ENCODE measurements around the gene WDR27.

WDR27 gene

DNA sequence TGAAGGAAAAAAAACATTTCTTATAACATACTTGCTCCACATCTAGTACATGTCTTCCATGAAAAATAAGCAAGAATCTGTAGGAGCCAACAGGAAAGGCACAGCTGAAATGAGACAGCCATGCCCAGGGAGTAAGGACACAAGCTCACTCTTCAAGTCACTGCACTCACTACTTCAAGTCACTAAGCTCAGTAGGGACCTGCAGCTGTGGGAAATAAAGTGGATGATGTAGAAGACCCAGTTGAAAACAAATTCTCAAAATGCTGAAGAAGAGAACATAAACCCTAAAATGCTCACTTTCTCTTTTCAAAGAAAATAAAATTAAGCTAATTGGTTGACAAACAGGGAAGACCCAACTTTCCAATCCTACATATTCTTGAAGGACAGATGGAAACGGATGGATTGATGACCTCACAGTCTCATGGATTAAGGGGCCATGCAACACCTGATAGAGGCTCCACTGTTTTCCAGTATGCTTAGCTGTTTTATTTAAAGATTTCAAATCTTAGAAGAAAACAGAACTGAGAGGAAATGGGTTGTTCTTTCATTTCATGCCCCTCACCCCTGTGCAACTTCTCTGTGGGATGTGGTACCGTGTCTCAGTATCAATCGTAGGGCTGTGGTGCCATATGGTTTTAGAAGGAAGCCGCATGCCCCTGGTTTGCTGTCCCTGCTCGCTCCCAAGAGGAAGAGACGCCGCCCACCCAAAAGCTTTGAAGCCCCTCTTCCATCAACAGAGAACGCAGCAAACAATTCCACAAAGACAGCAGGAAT is 133.3 kb downstream of the WDR27 start:
- H3K4me3 ChIP-seq (ENCODE audit: low read depth, low read length) = no peak overlapping the region

DNA sequence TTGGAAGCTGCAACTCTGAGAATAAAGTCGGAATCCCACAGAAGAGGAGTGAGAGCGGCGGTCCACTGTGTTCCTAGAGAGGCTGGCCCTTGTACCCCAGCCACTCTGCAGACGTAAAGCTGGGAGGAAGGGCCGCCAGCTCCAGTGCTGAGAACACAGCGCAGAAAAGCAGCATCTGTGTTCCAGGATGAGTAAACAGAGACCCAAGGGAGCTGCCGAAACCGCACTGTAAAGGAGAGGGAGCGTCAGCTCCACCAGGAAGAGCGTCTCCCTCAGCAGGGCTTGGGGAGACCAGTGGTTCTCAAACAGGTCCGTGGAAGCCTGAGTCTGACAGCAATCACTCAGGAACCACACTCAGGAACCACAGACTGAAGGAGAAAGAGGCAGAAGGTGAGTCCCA is 134.0 kb downstream of the WDR27 start:
- no peak overlapping the region for H3K4me3 ChIP-seq (ENCODE audit: low read depth, low read length)

- H3K4me3 ChIP-seq (ENCODE audit: low read depth, low read length) = no peak overlapping the region
Observed at GRCh38 chr6:169566961-169567750, 134.7 kb downstream of the WDR27 start.

GRCh38 chr6:169566319-169566718 is 135.5 kb downstream of the WDR27 start:
- H3K4me3 ChIP-seq (ENCODE audit: low read depth, low read length) = no peak overlapping the region

GRCh38 chr6:169564453-169565240 is 137.2 kb downstream of the WDR27 start:
- H3K4me3 ChIP-seq (ENCODE audit: low read depth, low read length) = no peak overlapping the region

GRCh38 chr6:169561665-169562064 is 140.2 kb downstream of the WDR27 start:
- no peak overlapping the region for H3K4me3 ChIP-seq (ENCODE audit: low read depth, low read length)

DNA sequence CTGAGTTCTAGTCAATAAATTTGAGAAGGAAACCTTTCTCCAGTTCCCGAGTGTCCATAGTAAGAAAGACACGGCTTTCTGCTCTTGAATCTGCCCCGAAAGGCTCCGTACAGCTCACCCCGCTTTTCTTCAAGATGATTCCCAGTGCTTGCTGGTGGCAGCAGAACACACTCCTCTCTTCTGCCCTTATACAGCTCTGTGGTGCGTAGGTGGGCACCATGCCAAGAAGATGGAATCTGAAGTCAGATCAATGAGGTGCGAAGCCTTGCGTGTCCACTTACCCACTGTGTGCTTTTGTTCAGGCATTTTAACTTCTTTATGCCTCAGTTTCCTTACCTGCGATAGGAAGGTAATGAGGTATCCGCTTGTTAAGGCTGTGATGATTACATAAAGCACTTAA is 142.2 kb downstream of the WDR27 start:
- H3K4me3 ChIP-seq (ENCODE audit: low read depth, low read length) = no peak overlapping the region

DNA sequence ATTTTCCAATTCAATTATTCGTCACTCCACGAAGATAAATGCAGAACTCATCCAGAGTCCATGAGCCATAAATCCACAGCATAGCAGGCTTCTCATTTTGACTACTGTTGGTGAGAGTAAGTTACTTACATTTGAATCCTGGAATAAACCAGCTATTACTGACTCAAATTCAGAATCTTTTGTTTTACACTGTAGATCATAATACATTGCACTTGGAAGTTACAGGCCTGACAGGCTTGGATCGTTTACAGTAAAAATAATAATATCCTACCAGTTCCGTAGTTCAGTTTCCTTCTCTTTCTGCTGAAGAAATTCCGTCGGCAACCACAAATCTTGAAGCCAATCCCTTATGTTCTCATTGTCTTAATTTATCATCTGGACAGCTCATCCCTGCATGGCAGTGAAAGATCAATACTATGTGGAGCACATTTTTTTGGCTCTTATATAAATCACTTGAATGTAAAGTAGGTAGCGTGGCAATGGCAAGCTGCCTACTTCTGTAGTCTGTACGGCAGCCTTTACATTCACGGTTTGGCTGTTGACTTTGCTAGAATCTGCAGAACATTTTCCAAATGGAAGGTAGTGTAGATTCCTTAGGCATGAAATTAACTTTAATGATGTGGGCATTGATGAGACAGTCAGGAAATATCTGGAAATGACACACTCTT is 142.9 kb downstream of the WDR27 start:
- H3K4me3 ChIP-seq (ENCODE audit: low read depth, low read length) = no peak overlapping the region

- H3K4me3 ChIP-seq (ENCODE audit: low read depth, low read length) = no peak overlapping the region
Observed at GRCh38 chr6:169558378-169558773, 143.5 kb downstream of the WDR27 start.

- no peak overlapping the region for H3K4me3 ChIP-seq (ENCODE audit: low read depth, low read length)
Observed at GRCh38 chr6:169557887-169558286, 143.9 kb downstream of the WDR27 start.

DNA sequence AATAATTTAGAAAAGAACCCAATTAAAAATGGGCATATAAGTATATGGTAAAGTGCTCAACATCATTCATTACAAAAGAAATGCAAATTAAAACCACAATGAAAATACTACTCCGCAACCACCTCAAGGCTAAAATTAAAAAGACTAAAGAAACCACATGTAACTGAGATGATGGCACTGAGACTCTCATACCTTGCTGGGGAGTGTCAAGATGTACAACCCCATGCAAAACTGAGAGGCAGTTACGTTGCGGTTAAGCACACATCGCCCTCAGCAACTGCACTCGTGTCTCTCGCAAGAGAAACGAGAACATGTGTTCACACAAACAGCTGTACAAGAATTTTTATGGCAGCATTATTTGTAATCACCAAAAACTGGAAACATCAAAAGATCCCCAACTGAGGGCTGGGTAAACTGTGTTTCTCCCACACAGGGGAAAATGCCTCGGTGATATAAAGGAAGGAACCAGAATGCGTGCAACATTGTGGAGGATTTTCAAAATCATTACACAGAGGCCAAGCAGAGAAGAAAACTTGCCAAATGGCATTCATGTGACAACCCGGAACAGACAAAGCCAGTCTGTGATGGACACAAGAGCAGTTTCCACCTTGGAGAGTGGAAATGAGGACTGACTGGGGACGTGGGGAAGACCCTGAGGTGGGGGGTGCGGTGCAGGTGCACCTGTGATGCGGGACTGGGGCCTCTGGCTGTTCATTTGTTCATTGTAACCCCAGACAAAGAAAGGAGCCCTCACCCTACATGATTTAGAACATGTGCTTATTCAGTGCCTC is 144.9 kb downstream of the WDR27 start:
- H3K4me3 ChIP-seq (ENCODE audit: low read depth, low read length) = no peak overlapping the region

DNA sequence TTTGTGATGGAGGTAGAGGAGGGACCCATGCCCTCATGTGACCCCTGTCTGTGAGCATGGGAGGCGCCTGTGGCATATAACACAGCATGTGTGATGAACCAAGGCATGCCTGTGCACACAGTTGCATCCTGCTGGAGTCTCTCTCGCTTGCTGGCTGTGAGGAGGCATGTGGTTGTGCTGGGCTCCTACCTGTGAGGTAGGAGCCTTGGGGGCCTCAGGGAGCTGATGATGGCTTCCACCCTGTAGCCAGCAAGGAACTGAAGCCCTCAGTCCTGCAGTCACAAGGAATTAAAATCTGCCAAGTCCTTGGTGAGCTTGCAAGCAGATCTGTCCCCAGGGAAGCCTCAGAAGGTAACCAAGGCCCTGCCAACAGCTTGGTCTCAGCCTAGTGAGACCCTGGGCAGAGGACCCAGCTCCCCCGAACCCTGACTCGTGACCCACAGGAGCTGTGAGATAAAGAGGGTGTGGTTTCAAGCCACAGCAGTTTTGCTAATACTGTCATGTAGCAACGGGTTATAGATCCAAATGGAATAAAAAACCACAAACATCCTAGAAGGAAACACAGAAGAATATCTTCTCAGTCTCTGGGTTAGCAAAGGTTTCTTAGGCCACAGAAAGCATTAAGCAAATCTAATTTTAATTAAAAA is 145.7 kb downstream of the WDR27 start:
- H3K4me3 ChIP-seq (ENCODE audit: low read depth, low read length) = no peak overlapping the region

- no peak overlapping the region for H3K4me3 ChIP-seq (ENCODE audit: low read depth, low read length)
Observed at GRCh38 chr6:169545982-169546381, 155.8 kb downstream of the WDR27 start.

DNA sequence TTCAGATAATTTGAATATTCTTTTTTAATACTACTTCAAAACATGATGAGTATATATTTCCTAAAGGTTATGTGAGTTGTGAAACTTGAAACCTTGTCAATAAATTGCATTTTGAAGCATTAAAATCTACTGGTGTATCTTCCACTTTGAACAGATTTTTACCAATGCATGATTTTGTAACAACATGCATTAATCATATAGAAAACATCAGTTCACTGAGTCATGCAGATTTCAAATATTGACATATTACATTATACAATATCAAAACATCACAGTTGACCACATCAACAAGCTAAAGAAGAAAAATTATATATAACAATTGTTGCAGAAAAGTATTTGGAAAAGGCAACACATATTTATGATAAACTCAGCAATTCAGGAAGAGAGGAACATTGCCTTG is 158.1 kb downstream of the WDR27 start:
- H3K4me3 ChIP-seq (ENCODE audit: low read depth, low read length) = no peak overlapping the region

DNA sequence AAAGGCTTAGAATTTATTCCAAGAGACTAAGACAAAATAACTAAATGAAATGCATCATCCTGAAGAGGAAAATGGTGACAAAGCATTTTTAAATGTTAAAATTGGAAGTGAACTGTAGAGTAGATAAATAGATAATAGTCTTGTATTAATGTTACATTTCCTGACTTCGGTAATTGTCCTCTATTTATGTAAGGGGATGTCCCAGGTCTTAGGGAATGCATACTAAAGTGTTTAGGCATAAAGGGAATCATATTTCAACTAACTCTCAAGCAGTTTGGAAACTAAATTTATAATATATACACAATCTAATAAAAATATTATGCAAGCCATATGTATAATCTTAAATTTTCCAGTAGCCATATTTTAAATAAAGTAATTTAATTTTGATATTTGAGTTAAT is 159.3 kb downstream of the WDR27 start:
- H3K4me3 ChIP-seq (ENCODE audit: low read depth, low read length) = no peak overlapping the region

DNA sequence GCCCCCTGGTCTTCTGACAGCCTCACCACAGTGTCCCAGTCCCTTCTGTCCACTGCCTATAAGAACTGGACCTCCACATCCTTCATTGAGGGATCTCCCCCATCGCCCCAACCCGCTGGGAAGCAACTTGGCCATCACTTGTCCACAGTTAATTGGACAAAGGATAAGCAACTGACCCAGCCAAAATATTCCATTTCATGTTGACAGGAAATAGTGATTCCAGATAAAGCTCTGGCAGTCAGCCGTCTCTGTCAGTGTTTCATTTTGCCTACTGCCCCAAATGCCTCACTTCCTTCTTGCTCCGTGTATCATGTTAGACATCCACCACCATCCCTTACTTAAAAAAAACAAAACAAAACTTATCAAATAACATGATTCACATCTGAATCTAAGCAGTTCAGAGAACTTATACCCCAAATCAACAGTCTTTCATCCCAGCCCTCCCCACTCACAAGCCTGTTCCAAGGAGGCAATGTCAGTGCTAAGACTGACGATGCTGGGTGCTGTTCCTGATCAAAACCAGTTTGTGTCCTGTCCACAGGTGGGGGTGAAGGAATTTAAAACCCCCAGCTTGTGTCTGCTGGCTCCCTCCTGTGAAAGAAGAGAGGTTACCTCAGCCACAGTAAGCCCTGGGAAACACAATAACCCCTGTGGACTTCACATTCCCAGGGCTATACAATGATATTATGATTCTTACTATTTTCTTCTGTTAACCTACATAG is 162.5 kb downstream of the WDR27 start:
- H3K4me3 ChIP-seq (ENCODE audit: low read depth, low read length) = no peak overlapping the region

- H3K4me3 ChIP-seq (ENCODE audit: low read depth, low read length) = no peak overlapping the region
Observed at GRCh38 chr6:169536446-169537170, 165.2 kb downstream of the WDR27 start.

DNA sequence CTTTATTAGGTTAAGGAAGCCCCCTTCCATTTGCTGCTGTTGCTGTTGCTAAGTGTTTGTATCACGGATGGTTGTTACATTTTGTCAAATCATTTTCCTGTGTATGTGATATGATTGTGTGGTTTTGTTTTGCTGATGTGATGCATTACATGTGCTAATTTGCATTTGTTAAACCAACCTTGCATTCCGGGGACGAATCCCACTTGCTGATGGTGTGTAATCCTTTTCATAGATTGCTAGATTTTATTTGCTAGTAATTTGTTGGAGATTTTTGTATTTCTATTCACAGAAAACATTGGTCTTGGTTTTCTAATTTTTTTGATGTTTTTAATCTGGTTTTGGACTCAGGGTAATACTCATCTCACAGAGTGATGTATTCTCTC is 167.8 kb downstream of the WDR27 start:
- H3K4me3 ChIP-seq (ENCODE audit: low read depth, low read length) = no peak overlapping the region

Measured in iPS-11a (cell line).